ENCODE results near the gene KRTAP5-6. TPM values are rescaled to one million over a fixed set of nuclear protein-coding genes. Genes with fewer than 3 reads are reported as not detected.

KRTAP5-6 gene
- total and polyA plus RNA-seq, 7 donors, result not detected

DNA sequence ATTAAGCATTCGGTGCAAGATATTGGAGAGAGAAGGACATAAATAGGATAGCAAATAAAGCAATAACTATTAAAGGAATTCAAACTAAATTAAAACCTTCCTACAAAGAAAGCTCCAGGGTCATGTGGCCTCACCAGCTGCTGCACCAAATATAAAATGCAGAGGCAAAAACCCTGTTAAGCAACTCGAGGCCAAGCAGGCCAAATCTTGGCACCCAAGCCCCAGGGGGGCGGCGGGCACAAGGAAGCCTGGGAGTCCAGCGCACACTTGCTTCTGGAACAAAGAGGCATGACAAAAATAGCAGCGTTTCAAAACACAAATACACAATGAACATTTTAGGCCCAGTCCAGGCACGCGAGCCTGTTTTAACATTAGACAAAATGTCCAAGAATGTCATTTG, 20.8 kb downstream of the KRTAP5-6 start:
- Histone ChIP-seq H3K27me3 (ENCODE audit: insufficient read depth in 3 of 3, low read length in 2 of 3) (peaks cover 0 to 1% (median 0%) of the 10 kb centered on the region in 3 donors), H3K4me1 (peaks cover 11% of the 10 kb centered on the region), H3K27ac (no peak overlapping the region), H3K9me3 (no peaks in the 10 kb centered on the region), H3K4me3 (no peak overlapping the region), H3K36me3 (ENCODE audit: insufficient read depth in 1 of 2, low read depth in 1 of 2) (no peaks in the 10 kb centered on the region)
- TF ChIP-seq CTCF (IDR thresholded peaks at IDR 0.05), result no peak
- ATAC-seq, result peak; percentile 56 to 94 (median 77)
- DNase-seq, result peak in 1 of 2 donors; percentile 71
- intact Hi-C loops (cut with DNase I), result no loop called here
- 13 to 37% (median 34%) methylated on average over 8 of the region's 8 CpGs for WGBS, 3 donors

DNA sequence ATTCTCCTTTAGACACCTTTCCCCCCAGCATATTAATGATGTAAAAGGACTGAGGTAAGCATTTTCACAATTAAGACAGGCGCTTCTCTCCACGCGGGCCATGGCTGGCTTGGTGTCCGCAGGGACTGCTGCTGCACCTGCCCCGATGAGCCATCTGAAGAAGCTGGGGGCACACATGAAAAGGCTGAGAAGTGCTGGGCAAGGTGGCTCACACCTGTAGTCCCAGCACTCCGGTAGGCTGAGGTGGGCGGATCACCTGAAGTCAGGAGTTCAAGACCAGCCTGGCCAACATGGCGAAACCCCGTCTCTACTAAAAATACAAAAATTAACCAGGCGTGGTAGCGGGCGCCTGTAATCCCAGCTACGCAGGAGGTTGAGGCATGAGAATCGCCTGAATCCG, 21.3 kb downstream of the KRTAP5-6 start:
- Histone ChIP-seq H3K4me1 (peaks cover 11% of the 10 kb centered on the region), H3K36me3 (ENCODE audit: insufficient read depth in 1 of 2, low read depth in 1 of 2) (no peaks in the 10 kb centered on the region), H3K4me3 (no peak overlapping the region), H3K9me3 (no peaks in the 10 kb centered on the region), H3K27ac (no peak overlapping the region), H3K27me3 (ENCODE audit: insufficient read depth in 3 of 3, low read length in 2 of 3) (peaks cover 0 to 1% (median 0%) of the 10 kb centered on the region in 3 donors)
- peak in 2 of 4 donors; percentile 48 to 49 for ATAC-seq
- no peak for TF ChIP-seq CTCF (IDR thresholded peaks at IDR 0.05)
- WGBS, 3 donors, result 87 to 90% (median 88%) methylated on average over 15 of the region's 15 CpGs
- intact Hi-C loops (cut with DNase I), result no loop called here
- no peak for DNase-seq

GRCh38 chr11:1719781-1720180, 22.8 kb downstream of the KRTAP5-6 start:
- H3K4me3 ChIP-seq, result no peak overlapping the region
- no peak for TF ChIP-seq CTCF (IDR thresholded peaks at IDR 0.05)
- no peak overlapping the region for H3K27ac ChIP-seq
- no peaks in the 10 kb centered on the region for H3K9me3 ChIP-seq
- H3K27me3 ChIP-seq (ENCODE audit: insufficient read depth in 3 of 3, low read length in 2 of 3), result peaks cover 0 to 1% (median 0%) of the 10 kb centered on the region in 3 donors
- DNase-seq (no peak), ATAC-seq (no peak)
- intact Hi-C loops (cut with DNase I), result no loop called here
- H3K36me3 ChIP-seq (ENCODE audit: insufficient read depth in 1 of 2, low read depth in 1 of 2), result no peaks in the 10 kb centered on the region
- WGBS, 3 donors, result 81 to 86% (median 85%) methylated on average over 8 of the region's 8 CpGs
- H3K4me1 ChIP-seq, result peaks cover 11% of the 10 kb centered on the region

GRCh38 chr11:1727096-1727690, 30.2 kb downstream of the KRTAP5-6 start:
- no peak overlapping the region for H3K4me3 ChIP-seq
- ATAC-seq (no peak), DNase-seq (no peak)
- no peak overlapping the region for H3K27ac ChIP-seq
- no peak for TF ChIP-seq CTCF (IDR thresholded peaks at IDR 0.05)
- peaks cover 0 to 25% (median 14%) of the 10 kb centered on the region in 3 donors for H3K27me3 ChIP-seq (ENCODE audit: insufficient read depth in 3 of 3, low read length in 2 of 3)
- intact Hi-C loops (cut with DNase I), result loop anchor here in 1 of 2 donors (5.0 kb wide), 1 partner anchor 55 kb away; no protein-coding TSS in a partner anchor
- no peaks in the 10 kb centered on the region for H3K4me1 ChIP-seq
- H3K9me3 ChIP-seq, result no peaks in the 10 kb centered on the region
- WGBS, 3 donors, result 60 to 72% (median 65%) methylated on average over 11 of the region's 11 CpGs
- no peaks in the 10 kb centered on the region for H3K36me3 ChIP-seq (ENCODE audit: insufficient read depth in 1 of 2, low read depth in 1 of 2)

DNA sequence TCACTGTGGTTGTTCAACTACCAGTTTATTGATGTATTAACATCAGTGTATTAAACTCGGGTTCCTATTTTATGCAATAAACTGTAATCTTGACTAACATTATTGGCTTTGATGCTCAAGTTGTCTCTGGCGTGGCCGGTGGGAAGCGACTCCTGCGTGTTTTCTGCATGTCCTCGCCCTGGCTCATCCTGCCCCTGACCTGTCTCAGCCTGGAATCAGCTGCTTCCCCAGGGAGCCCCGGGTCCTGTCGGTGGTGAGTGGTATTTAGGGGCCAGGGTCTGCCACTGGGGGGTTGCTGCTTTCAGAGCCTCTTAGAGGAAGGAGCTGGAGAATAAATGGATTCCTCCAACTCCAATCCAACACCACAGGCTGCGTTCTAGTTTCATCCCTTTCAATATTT, 30.9 kb downstream of the KRTAP5-6 start:
- intact Hi-C loops (cut with DNase I), result loop anchor here in 1 of 2 donors (5.0 kb wide), 1 partner anchor 54 kb away; no protein-coding TSS in a partner anchor
- Histone ChIP-seq H3K36me3 (ENCODE audit: insufficient read depth in 1 of 2, low read depth in 1 of 2) (no peaks in the 10 kb centered on the region), H3K4me3 (no peak overlapping the region), H3K9me3 (no peaks in the 10 kb centered on the region), H3K4me1 (no peaks in the 10 kb centered on the region), H3K27me3 (ENCODE audit: insufficient read depth in 3 of 3, low read length in 2 of 3) (peaks cover 0 to 32% (median 14%) of the 10 kb centered on the region in 3 donors), H3K27ac (no peak overlapping the region)
- ATAC-seq (no peak), DNase-seq (no peak)
- no peak for TF ChIP-seq CTCF (IDR thresholded peaks at IDR 0.05)
- WGBS, 3 donors, result 66 to 70% (median 70%) methylated on average over 9 of the region's 9 CpGs
